Measurements from ENCODE around the gene LRG1.

- TF ChIP-seq POLR2A (IDR thresholded peaks at IDR 0.05; ENCODE audit: low read depth) (no peak), CTCF (IDR thresholded peaks at IDR 0.05) (no peak), EP300 (IDR thresholded peaks at IDR 0.05) (no peak), POLR2AphosphoS5 (IDR thresholded peaks at IDR 0.05) (no peak)
Measured at GRCh38 chr19:4570916-4571304, 31.1 kb upstream of the LRG1 start.
